HG02763 (cell line): Measurements from ENCODE around the gene NPIPB12.
"Not testable (repeated sequence)": the region's sequence is repeated elsewhere in the genome, so short reads cannot be mapped to it uniquely, and the experiment has no call there.

Experiments
- ATAC-seq: cut with Tn5 transposase; IDR thresholded peaks from one replicate; pipeline ENCODE4 v1.9.1; 2021; ENCODE audit warnings: mild to moderate bottlenecking, moderate library complexity; ENCODE audit not compliant: unreplicated experiment

Gene NPIPB12

GRCh38 chr16:29506308-29506707 lies at the start of gene NPIPB12:
Gene NPIPB12 (minus strand): TSS chr16:29506408.
- not testable (repeated sequence) for ATAC-seq

GRCh38 chr16:29521520-29521919 lies 15.3 kb upstream of the NPIPB12 start:
- not testable (repeated sequence) for ATAC-seq

- not testable (repeated sequence) for ATAC-seq
These were observed 23.9 kb downstream of the NPIPB12 start for GRCh38 chr16:29482276-29482675.

GRCh38 chr16:29472065-29472464 lies 34.1 kb downstream of the NPIPB12 start:
- not testable (repeated sequence) for ATAC-seq

GRCh38 chr16:29469660-29470059 lies 36.5 kb downstream of the NPIPB12 start:
- not testable (repeated sequence) for ATAC-seq

- ATAC-seq, result not testable (repeated sequence)
These were observed 38.4 kb downstream of the NPIPB12 start for GRCh38 chr16:29467654-29468366.

- not testable (repeated sequence) for ATAC-seq
These were observed 39.3 kb downstream of the NPIPB12 start for GRCh38 chr16:29466904-29467303.

- ATAC-seq, result not testable (repeated sequence)
These were observed 40.0 kb downstream of the NPIPB12 start for GRCh38 chr16:29465985-29466824.

- not testable (repeated sequence) for ATAC-seq
These were observed 45.6 kb downstream of the NPIPB12 start for GRCh38 chr16:29460647-29461030.

- not testable (repeated sequence) for ATAC-seq
These were observed 46.2 kb downstream of the NPIPB12 start, which contains the start of gene SULT1A4 for GRCh38 chr16:29459706-29460646. Gene SULT1A4 (plus strand): TSS chr16:29459913. CDS start chr16:29461386, 1,473 bp downstream.

GRCh38 chr16:29457660-29458059 lies 48.5 kb downstream of the NPIPB12 start:
- not testable (repeated sequence) for ATAC-seq

- ATAC-seq, result peak; percentile 55
These were observed 51.4 kb downstream of the NPIPB12 start for GRCh38 chr16:29454828-29455227.

GRCh38 chr16:29454269-29454668 lies 51.9 kb downstream of the NPIPB12 start, which contains the start of the genes BOLA2 and SLX1B:
Gene BOLA2 (minus strand): TSS chr16:29454351. CDS start chr16:29454253, 98 bp downstream.
Gene SLX1B (plus strand): TSS chr16:29454533.
- ATAC-seq, result peak; percentile 87

- ATAC-seq, result peak; percentile 9
These were observed 52.5 kb downstream of the NPIPB12 start for GRCh38 chr16:29453754-29454153.
